DOHH2 (cell line): ENCODE measurements around the gene AHCYL1.

ENCODE experiments used
- CTCF ChIP-seq: fragments of 200-600 bp; sonication (generic); IDR thresholded peaks from one replicate; pipeline ENCODE4 v1.5.1; 2014; ENCODE audit warnings: antibody characterized with exemption, mild to moderate bottlenecking, low read depth, low read length; ENCODE audit not compliant: poor library complexity, severe bottlenecking
- EZH2phosphoT487 ChIP-seq: fragments of 200-600 bp; sonication (generic); IDR thresholded peaks from 2 replicates; pipeline ENCODE4 v1.6.1; 2017; ENCODE audit warnings: borderline replicate concordance, mild to moderate bottlenecking, antibody characterized with exemption, low read length, moderate library complexity, mixed read lengths

GRCh38 chr1:110061341-110061740 is 76.8 kb downstream of the AHCYL1 start:
- TF ChIP-seq CTCF (no peak), EZH2phosphoT487 (no peak)
